ENCODE measurements around the gene CLDN1. TPM values are rescaled to one million over a fixed set of nuclear protein-coding genes. Genes with fewer than 3 reads are reported as not detected.

The CLDN1 gene
- total RNA-seq, 2 donors from 2014 or later: 8.7 to 10.2 TPM

- no peak for TF ChIP-seq CTCF (conservative IDR thresholded peaks at IDR 0.05)
- no peaks in the 10 kb centered on the region for H3K36me3 Mint-ChIP-seq (ENCODE audit: low read depth)
These were observed 40.8 kb downstream of the CLDN1 start for GRCh38 chr3:190281308-190282051.

GRCh38 chr3:190279690-190280089, 42.6 kb downstream of the CLDN1 start:
- H3K4me1 ChIP-seq (ENCODE audit: control insufficient read depth, insufficient read depth, low read length): no peaks in the 10 kb centered on the region
- DNase-seq: no peak
- Mint-ChIP-seq H3K4me3 (no peak overlapping the region), H3K4me1 (peaks cover 9% of the 10 kb centered on the region), H3K27me3 (ENCODE audit: insufficient read depth) (no peaks in the 10 kb centered on the region), H3K9me3 (no peaks in the 10 kb centered on the region), H3K27ac (no peak overlapping the region), H3K36me3 (ENCODE audit: low read depth) (no peaks in the 10 kb centered on the region)
- H3K27ac ChIP-seq (ENCODE audit: low read depth, low read length): no peak overlapping the region
- no peak for TF ChIP-seq CTCF (conservative IDR thresholded peaks at IDR 0.05)
- peaks cover 1% of the 10 kb centered on the region for H3K9me3 ChIP-seq (ENCODE audit: control insufficient read depth, low read length)
- H3K36me3 ChIP-seq (ENCODE audit: control insufficient read depth, insufficient read depth, low read length): no peaks in the 10 kb centered on the region
- no peak overlapping the region for H3K9ac ChIP-seq (ENCODE audit: extremely low read depth, low read length, poor library complexity, severe bottlenecking)
- H3K27me3 ChIP-seq (ENCODE audit: control insufficient read depth, insufficient read depth, low read length, poor library complexity, severe bottlenecking): no peaks in the 10 kb centered on the region
- no peak overlapping the region for H3K4me3 ChIP-seq (ENCODE audit: low read length)

More at GRCh38 chr3:190281308-190282051, 40.8 kb downstream of the CLDN1 start:
- Histone ChIP-seq H3K4me3 (ENCODE audit: low read length) (no peak overlapping the region), H3K27me3 (ENCODE audit: control insufficient read depth, insufficient read depth, low read length, poor library complexity, severe bottlenecking) (no peaks in the 10 kb centered on the region), H3K36me3 (ENCODE audit: control insufficient read depth, insufficient read depth, low read length) (no peaks in the 10 kb centered on the region), H3K9ac (ENCODE audit: extremely low read depth, low read length, poor library complexity, severe bottlenecking) (no peak overlapping the region), H3K4me1 (ENCODE audit: control insufficient read depth, insufficient read depth, low read length) (no peaks in the 10 kb centered on the region), H3K9me3 (ENCODE audit: control insufficient read depth, low read length) (peaks cover 14% of the 10 kb centered on the region), H3K27ac (ENCODE audit: low read depth, low read length) (no peak overlapping the region)
- Mint-ChIP-seq H3K4me1 (peaks cover 9% of the 10 kb centered on the region), H3K27me3 (ENCODE audit: insufficient read depth) (no peaks in the 10 kb centered on the region), H3K4me3 (no peak overlapping the region), H3K27ac (no peak overlapping the region), H3K9me3 (peaks cover 7% of the 10 kb centered on the region)
- DNase-seq: no peak
- WGBS, 2 experiments (ENCODE audit: insufficient coverage in 1 of 2, insufficient read length in 1 of 2): 88% methylated on average over 4 of the region's 4 CpGs; no CpG with 5 or more reads in 1 of the 2 experiments

- H3K27me3 Mint-ChIP-seq (ENCODE audit: insufficient read depth): no peaks in the 10 kb centered on the region
- Histone ChIP-seq H3K9me3 (ENCODE audit: control insufficient read depth, low read length) (no peaks in the 10 kb centered on the region), H3K4me3 (ENCODE audit: low read length) (no peak overlapping the region), H3K27ac (ENCODE audit: low read depth, low read length) (no peak overlapping the region), H3K36me3 (ENCODE audit: control insufficient read depth, insufficient read depth, low read length) (no peaks in the 10 kb centered on the region), H3K9ac (ENCODE audit: extremely low read depth, low read length, poor library complexity, severe bottlenecking) (no peak overlapping the region), H3K4me1 (ENCODE audit: control insufficient read depth, insufficient read depth, low read length) (no peaks in the 10 kb centered on the region), H3K27me3 (ENCODE audit: control insufficient read depth, insufficient read depth, low read length, poor library complexity, severe bottlenecking) (no peaks in the 10 kb centered on the region)
- no peaks in the 10 kb centered on the region for H3K4me1 Mint-ChIP-seq
- no peak for TF ChIP-seq CTCF (conservative IDR thresholded peaks at IDR 0.05)
- no peak overlapping the region for H3K27ac Mint-ChIP-seq
- no peak for DNase-seq
- no peaks in the 10 kb centered on the region for H3K36me3 Mint-ChIP-seq (ENCODE audit: low read depth)
- H3K4me3 Mint-ChIP-seq: no peak overlapping the region
- WGBS, 2 experiments (ENCODE audit: insufficient coverage in 1 of 2, insufficient read length in 1 of 2): 80 to 97% methylated on average over 1 to 2 of the region's 2 CpGs
- peaks cover 2% of the 10 kb centered on the region for H3K9me3 Mint-ChIP-seq
These were observed 49.5 kb downstream of the CLDN1 start for GRCh38 chr3:190272747-190273146.
